GM12801 (cell line): ENCODE results near the gene ARGFX.

Experiments used
- CTCF ChIP-seq: IDR thresholded peaks from one replicate; pipeline ENCODE4 v1.5.1; 2011; ENCODE audit warnings: control low read depth; ENCODE audit not compliant: insufficient read length; ENCODE audit errors: extremely low read depth

The ARGFX gene

GRCh38 chr3:121545574-121546455, 21.9 kb upstream of the ARGFX start, which contains the start of gene POLQ:
Gene POLQ (minus strand): TSS chr3:121545988. CDS start chr3:121545877, 111 bp downstream.
- TF ChIP-seq CTCF, result no peak

GRCh38 chr3:121552379-121552778, 15.4 kb upstream of the ARGFX start:
- no peak for TF ChIP-seq CTCF

- TF ChIP-seq CTCF, result no peak
Measured at GRCh38 chr3:121552797-121553196, 15.0 kb upstream of the ARGFX start.

GRCh38 chr3:121557426-121557934, 10.3 kb upstream of the ARGFX start:
- no peak for TF ChIP-seq CTCF

- TF ChIP-seq CTCF, result no peak
Measured at GRCh38 chr3:121562148-121562547, 5.6 kb upstream of the ARGFX start.

GRCh38 chr3:121566773-121567172, 976 bp upstream of the ARGFX start:
- no peak for TF ChIP-seq CTCF

GRCh38 chr3:121574449-121574848, 6.7 kb downstream of the ARGFX start:
- no peak for TF ChIP-seq CTCF
